ENCODE data around the gene CSNK1A1. TPM values are rescaled to one million over a fixed set of nuclear protein-coding genes. Genes with fewer than 3 reads are reported as not detected.

Gene CSNK1A1
- total RNA-seq, 1 experiment from 2014 or later, result 287 TPM

GRCh38 chr5:149456597-149457392 is 94.4 kb downstream of the CSNK1A1 start:
- ATAC-seq (no peak), DNase-seq (ENCODE audit: low read depth, low spot score) (no peak)
- ChIA-PET POLR2A (no interaction called here), CTCF (no interaction called here)
- TF ChIP-seq REST (IDR thresholded peaks at IDR 0.05; ENCODE audit: insufficient read depth in 1 of 2, low read depth in 2 of 2, low read length in 1 of 2) (no peak), POLR2AphosphoS5 (IDR thresholded peaks at IDR 0.05; ENCODE audit: low read depth, low read length) (no peak), TCF7L2 (IDR thresholded peaks at IDR 0.05; ENCODE audit: low read depth, low read length) (no peak), CTCF (IDR thresholded peaks at IDR 0.05) (no peak), SIN3A (IDR thresholded peaks at IDR 0.05; ENCODE audit: borderline replicate concordance, insufficient read depth, low read depth, low read length) (no peak)
- in situ Hi-C loops (cut with HindIII; ENCODE audit: low pct_unique_long_range_greater_than_20kb, low sequenced_read_pairs) (no loop called here), intact Hi-C loops (cut with micrococcal nuclease; ENCODE audit: unreplicated experiment) (no loop called here)
- Histone ChIP-seq H3K4me1 (ENCODE audit: control insufficient read depth, insufficient read depth, low read length) (peaks cover 34% of the 10 kb centered on the region), H3K27ac (ENCODE audit: low read length) (peak overlapping the region; percentile 77), H3K27me3 (ENCODE audit: control insufficient read depth, insufficient read depth, low read length) (no peaks in the 10 kb centered on the region), H3K9me3 (ENCODE audit: control insufficient read depth, insufficient read depth, low read depth, low read length) (no peaks in the 10 kb centered on the region), H3K36me3 (ENCODE audit: control insufficient read depth, insufficient read depth, low read length) (no peaks in the 10 kb centered on the region), H3K4me3 (ENCODE audit: low read depth in 2 of 2, low read length in 2 of 2) (no peak overlapping the region)
- no TSS peak for BruUV-seq (replicated peaks)

GRCh38 chr5:149455889-149456409 is 95.3 kb downstream of the CSNK1A1 start:
- no TSS peak for BruUV-seq (replicated peaks)
- TF ChIP-seq TCF7L2 (IDR thresholded peaks at IDR 0.05; ENCODE audit: low read depth, low read length), result no peak
- TF ChIP-seq CTCF (IDR thresholded peaks at IDR 0.05), result no peak
- no peak for TF ChIP-seq SIN3A (IDR thresholded peaks at IDR 0.05; ENCODE audit: borderline replicate concordance, insufficient read depth, low read depth, low read length)
- TF ChIP-seq POLR2AphosphoS5 (IDR thresholded peaks at IDR 0.05; ENCODE audit: low read depth, low read length), result no peak
- no peak for TF ChIP-seq REST (IDR thresholded peaks at IDR 0.05; ENCODE audit: insufficient read depth in 1 of 2, low read depth in 2 of 2, low read length in 1 of 2)
- Histone ChIP-seq H3K4me3 (ENCODE audit: low read depth in 2 of 2, low read length in 2 of 2) (no peak overlapping the region), H3K27ac (ENCODE audit: low read length) (peak overlapping the region; percentile 77), H3K36me3 (ENCODE audit: control insufficient read depth, insufficient read depth, low read length) (no peaks in the 10 kb centered on the region), H3K9me3 (ENCODE audit: control insufficient read depth, insufficient read depth, low read depth, low read length) (no peaks in the 10 kb centered on the region), H3K4me1 (ENCODE audit: control insufficient read depth, insufficient read depth, low read length) (peaks cover 37% of the 10 kb centered on the region), H3K27me3 (ENCODE audit: control insufficient read depth, insufficient read depth, low read length) (no peaks in the 10 kb centered on the region)
- ChIA-PET CTCF (no interaction called here), POLR2A (no interaction called here)
- ATAC-seq, result no peak
- intact Hi-C loops (cut with micrococcal nuclease; ENCODE audit: unreplicated experiment) (no loop called here), in situ Hi-C loops (cut with HindIII; ENCODE audit: low pct_unique_long_range_greater_than_20kb, low sequenced_read_pairs) (no loop called here)
- DNase-seq (ENCODE audit: low read depth, low spot score), result no peak

Data from Panc1 (cell line).